HL-60 (cell line): ENCODE results near the gene SPAG4.

ENCODE experiments used
- DNase-seq, 2 experiments: peaks; one replicate each; pipeline ENCODE4 v3.0.0-alpha.2; 2010 to 2020; ENCODE audit warnings: low read depth in 1 of 2, low spot score in 1 of 2
- H3K27ac ChIP-seq: fragments of 250-450 bp; sonication (Bioruptor Pico); replicated peaks from 2 replicates; pipeline ENCODE4 v1.5.1; 2020; ENCODE audit warnings: mild to moderate bottlenecking, moderate library complexity
- H3K27me3 ChIP-seq: fragments of 250-450 bp; sonication (Bioruptor Pico); 2 replicates; pipeline ENCODE4 v1.5.1; 2021; ENCODE audit warnings: mild to moderate bottlenecking, moderate library complexity; ENCODE audit not compliant: insufficient read depth, poor library complexity, severe bottlenecking
- H3K4me3 ChIP-seq: replicated peaks from 2 replicates; pipeline ENCODE4 v1.5.1; 2011; ENCODE audit warnings: mild to moderate bottlenecking, control low read depth, low read length; ENCODE audit not compliant: insufficient read depth
- GABPA ChIP-seq: IDR thresholded peaks from 2 replicates; pipeline ENCODE4 v1.6.1; 2012; ENCODE audit warnings: low read depth
- POLR2AphosphoS5 ChIP-seq: IDR thresholded peaks from 2 replicates; pipeline ENCODE4 v1.6.1; 2012; ENCODE audit warnings: low read depth
- SPI1 ChIP-seq: IDR thresholded peaks from 2 replicates; pipeline ENCODE4 v1.6.1; 2012; ENCODE audit warnings: low read depth, mild to moderate bottlenecking, borderline replicate concordance
- TF ChIP-seq, protein P1 (sequence below): IDR thresholded peaks from 2 replicates; pipeline ENCODE4 v1.6.1; 2012; ENCODE audit warnings: low read depth; ENCODE audit not compliant: insufficient replicate concordance
- TF ChIP-seq, protein P2 (sequence below): IDR thresholded peaks from one replicate; pipeline ENCODE4 v1.5.1; 2011; ENCODE audit warnings: low read length, control low read depth, inconsistent platforms; ENCODE audit not compliant: insufficient read depth

The SPAG4 gene

GRCh38 chr20:35620818-35621559 lies 5.4 kb downstream of the SPAG4 start:
- Histone ChIP-seq H3K27ac (peak overlapping the region; percentile 31), H3K27me3 (no peaks in the 10 kb centered on the region), H3K4me3 (no peak overlapping the region)
- DNase-seq: peak in 1 of 2 experiments; percentile 51
- TF ChIP-seq, protein P1, sequence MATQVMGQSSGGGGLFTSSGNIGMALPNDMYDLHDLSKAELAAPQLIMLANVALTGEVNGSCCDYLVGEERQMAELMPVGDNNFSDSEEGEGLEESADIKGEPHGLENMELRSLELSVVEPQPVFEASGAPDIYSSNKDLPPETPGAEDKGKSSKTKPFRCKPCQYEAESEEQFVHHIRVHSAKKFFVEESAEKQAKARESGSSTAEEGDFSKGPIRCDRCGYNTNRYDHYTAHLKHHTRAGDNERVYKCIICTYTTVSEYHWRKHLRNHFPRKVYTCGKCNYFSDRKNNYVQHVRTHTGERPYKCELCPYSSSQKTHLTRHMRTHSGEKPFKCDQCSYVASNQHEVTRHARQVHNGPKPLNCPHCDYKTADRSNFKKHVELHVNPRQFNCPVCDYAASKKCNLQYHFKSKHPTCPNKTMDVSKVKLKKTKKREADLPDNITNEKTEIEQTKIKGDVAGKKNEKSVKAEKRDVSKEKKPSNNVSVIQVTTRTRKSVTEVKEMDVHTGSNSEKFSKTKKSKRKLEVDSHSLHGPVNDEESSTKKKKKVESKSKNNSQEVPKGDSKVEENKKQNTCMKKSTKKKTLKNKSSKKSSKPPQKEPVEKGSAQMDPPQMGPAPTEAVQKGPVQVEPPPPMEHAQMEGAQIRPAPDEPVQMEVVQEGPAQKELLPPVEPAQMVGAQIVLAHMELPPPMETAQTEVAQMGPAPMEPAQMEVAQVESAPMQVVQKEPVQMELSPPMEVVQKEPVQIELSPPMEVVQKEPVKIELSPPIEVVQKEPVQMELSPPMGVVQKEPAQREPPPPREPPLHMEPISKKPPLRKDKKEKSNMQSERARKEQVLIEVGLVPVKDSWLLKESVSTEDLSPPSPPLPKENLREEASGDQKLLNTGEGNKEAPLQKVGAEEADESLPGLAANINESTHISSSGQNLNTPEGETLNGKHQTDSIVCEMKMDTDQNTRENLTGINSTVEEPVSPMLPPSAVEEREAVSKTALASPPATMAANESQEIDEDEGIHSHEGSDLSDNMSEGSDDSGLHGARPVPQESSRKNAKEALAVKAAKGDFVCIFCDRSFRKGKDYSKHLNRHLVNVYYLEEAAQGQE: no peak
- TF ChIP-seq, protein P2, sequence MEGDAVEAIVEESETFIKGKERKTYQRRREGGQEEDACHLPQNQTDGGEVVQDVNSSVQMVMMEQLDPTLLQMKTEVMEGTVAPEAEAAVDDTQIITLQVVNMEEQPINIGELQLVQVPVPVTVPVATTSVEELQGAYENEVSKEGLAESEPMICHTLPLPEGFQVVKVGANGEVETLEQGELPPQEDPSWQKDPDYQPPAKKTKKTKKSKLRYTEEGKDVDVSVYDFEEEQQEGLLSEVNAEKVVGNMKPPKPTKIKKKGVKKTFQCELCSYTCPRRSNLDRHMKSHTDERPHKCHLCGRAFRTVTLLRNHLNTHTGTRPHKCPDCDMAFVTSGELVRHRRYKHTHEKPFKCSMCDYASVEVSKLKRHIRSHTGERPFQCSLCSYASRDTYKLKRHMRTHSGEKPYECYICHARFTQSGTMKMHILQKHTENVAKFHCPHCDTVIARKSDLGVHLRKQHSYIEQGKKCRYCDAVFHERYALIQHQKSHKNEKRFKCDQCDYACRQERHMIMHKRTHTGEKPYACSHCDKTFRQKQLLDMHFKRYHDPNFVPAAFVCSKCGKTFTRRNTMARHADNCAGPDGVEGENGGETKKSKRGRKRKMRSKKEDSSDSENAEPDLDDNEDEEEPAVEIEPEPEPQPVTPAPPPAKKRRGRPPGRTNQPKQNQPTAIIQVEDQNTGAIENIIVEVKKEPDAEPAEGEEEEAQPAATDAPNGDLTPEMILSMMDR: no peak
- TF ChIP-seq SPI1 (no peak), GABPA (no peak), POLR2AphosphoS5 (no peak)

- Histone ChIP-seq H3K27me3 (no peaks in the 10 kb centered on the region), H3K4me3 (no peak overlapping the region), H3K27ac (peak overlapping the region; percentile 31)
- TF ChIP-seq, protein P1: no peak
- TF ChIP-seq GABPA (no peak), POLR2AphosphoS5 (no peak), SPI1 (no peak)
- TF ChIP-seq, protein P2: no peak
- no peak for DNase-seq
These were observed 5.9 kb downstream of the SPAG4 start for GRCh38 chr20:35621560-35621946.

- no peaks in the 10 kb centered on the region for H3K27me3 ChIP-seq
- TF ChIP-seq, protein P1: no peak
- DNase-seq: no peak
- H3K4me3 ChIP-seq: no peak overlapping the region
- H3K27ac ChIP-seq: no peak overlapping the region
These were observed 10.2 kb downstream of the SPAG4 start for GRCh38 chr20:35625584-35626385.
